BLaER1 (cell line): ENCODE data around the gene EIF4EBP2.

ENCODE experiments used
- H3K27ac ChIP-seq: shearing (Covaris generic); formaldehyde crosslinking; 2 replicates; pipeline ENCODE4 v1.8.1; 2022
- H3K27me3 ChIP-seq: shearing (Covaris generic); formaldehyde crosslinking; 2 replicates; pipeline ENCODE4 v1.8.1; 2022
- H3K36me3 ChIP-seq: shearing (Covaris generic); formaldehyde crosslinking; 2 replicates; pipeline ENCODE4 v1.8.1; 2022
- H3K4me1 ChIP-seq: shearing (Covaris generic); formaldehyde crosslinking; 2 replicates; pipeline ENCODE4 v1.8.1; 2022
- H3K4me2 ChIP-seq: shearing (Covaris generic); formaldehyde crosslinking; 2 replicates; pipeline ENCODE4 v1.8.1; 2022
- H3K4me3 ChIP-seq: shearing (Covaris generic); formaldehyde crosslinking; 2 replicates; pipeline ENCODE4 v1.8.1; 2022
- H3K9ac ChIP-seq: shearing (Covaris generic); formaldehyde crosslinking; 2 replicates; pipeline ENCODE4 v1.8.1; 2022
- H3K9me3 ChIP-seq: shearing (Covaris generic); formaldehyde crosslinking; 2 replicates; pipeline ENCODE4 v1.8.1; 2022
- H4K20me1 ChIP-seq: shearing (Covaris generic); formaldehyde crosslinking; 2 replicates; pipeline ENCODE4 v1.8.1; 2022
- Cebpa-rat ChIP-seq: shearing (Covaris generic); IDR thresholded peaks from 2 replicates; pipeline ENCODE4 v1.8.1; 2022

EIF4EBP2 gene

GRCh38 chr10:70456164-70456563, 52.2 kb downstream of the EIF4EBP2 start:
- Histone ChIP-seq H4K20me1 (no peaks in the 10 kb centered on the region), H3K9ac (no peak overlapping the region), H3K36me3 (no peaks in the 10 kb centered on the region), H3K9me3 (no peaks in the 10 kb centered on the region), H3K4me2 (peak overlapping the region; percentile 86), H3K27me3 (peaks cover 13% of the 10 kb centered on the region), H3K27ac (peak overlapping the region; percentile 73), H3K4me3 (no peak overlapping the region), H3K4me1 (peaks cover 53% of the 10 kb centered on the region)
- TF ChIP-seq Cebpa-rat: no peak

- 0 out of 2 replicates have a peak overlapping the region, but pooled peaks have one; percentile 42 for H3K4me3 ChIP-seq
- H3K36me3 ChIP-seq: no peaks in the 10 kb centered on the region
- H3K4me1 ChIP-seq: peaks cover 63% of the 10 kb centered on the region
- H3K9ac ChIP-seq: no peak overlapping the region
- no peaks in the 10 kb centered on the region for H3K9me3 ChIP-seq
- H3K4me2 ChIP-seq: peak overlapping the region; percentile 86
- TF ChIP-seq Cebpa-rat: no peak
- no peak overlapping the region for H3K27ac ChIP-seq
- no peaks in the 10 kb centered on the region for H4K20me1 ChIP-seq
- H3K27me3 ChIP-seq: peaks cover 13% of the 10 kb centered on the region
Measured at GRCh38 chr10:70457759-70458305, 53.9 kb downstream of the EIF4EBP2 start.

DNA sequence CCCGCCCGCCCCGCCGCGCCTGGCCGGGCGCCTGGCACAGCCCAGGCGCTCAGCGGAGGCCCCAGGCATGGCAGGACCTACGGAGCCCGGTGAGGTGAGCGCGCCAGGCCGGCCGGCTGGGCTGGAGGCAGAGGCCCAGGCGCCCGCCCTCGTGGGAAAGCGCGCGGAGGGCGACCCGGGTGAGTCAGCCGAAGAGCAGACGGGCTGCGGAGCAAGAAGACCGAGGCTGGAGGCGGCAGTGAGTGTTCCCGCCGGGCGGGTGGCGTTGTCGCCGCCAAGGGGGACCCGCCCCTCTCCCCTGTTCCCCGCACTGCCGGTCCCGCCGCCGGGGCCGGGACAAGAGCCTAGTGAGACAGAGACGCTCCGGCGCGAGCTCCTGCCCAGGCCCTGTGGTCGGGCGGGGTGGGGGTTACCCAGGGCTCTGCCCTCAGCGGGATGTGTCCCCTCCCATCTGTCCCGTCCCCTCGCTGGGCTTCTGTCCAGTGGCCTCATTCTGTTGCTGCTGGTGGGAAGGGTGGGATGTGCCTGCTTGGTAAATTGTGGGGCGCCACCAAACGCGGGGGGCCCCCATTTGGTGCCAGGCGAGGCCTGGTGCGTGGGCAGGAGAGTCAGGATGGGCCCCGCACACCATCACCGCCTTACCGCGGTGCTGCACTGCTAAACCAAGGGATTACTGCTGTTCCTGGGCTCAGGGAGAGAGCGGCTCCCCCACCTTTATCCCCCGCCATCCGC, 54.5 kb downstream of the EIF4EBP2 start:
- TF ChIP-seq Cebpa-rat: no peak
- peaks cover 13% of the 10 kb centered on the region for H3K27me3 ChIP-seq
- no peaks in the 10 kb centered on the region for H3K9me3 ChIP-seq
- peaks cover 68% of the 10 kb centered on the region for H3K4me1 ChIP-seq
- no peaks in the 10 kb centered on the region for H3K36me3 ChIP-seq
- peak overlapping the region; percentile 86 for H3K4me2 ChIP-seq
- H3K4me3 ChIP-seq: peak overlapping the region; percentile 42; the same call in 1 of the 2 replicates
- no peaks in the 10 kb centered on the region for H4K20me1 ChIP-seq
- H3K27ac ChIP-seq: peak overlapping the region; percentile 37; the same call in 1 of the 2 replicates
- peak overlapping the region; percentile 54; the same call in 1 of the 2 replicates for H3K9ac ChIP-seq

GRCh38 chr10:70459061-70459773, 55.3 kb downstream of the EIF4EBP2 start:
- Histone ChIP-seq H3K4me1 (peaks cover 66% of the 10 kb centered on the region), H3K27ac (no peak overlapping the region), H3K36me3 (no peaks in the 10 kb centered on the region), H3K27me3 (peaks cover 13% of the 10 kb centered on the region), H3K9me3 (no peaks in the 10 kb centered on the region), H3K4me2 (peak overlapping the region; percentile 86), H3K9ac (no peak overlapping the region), H3K4me3 (no peak overlapping the region), H4K20me1 (no peaks in the 10 kb centered on the region)
- no peak for TF ChIP-seq Cebpa-rat

DNA sequence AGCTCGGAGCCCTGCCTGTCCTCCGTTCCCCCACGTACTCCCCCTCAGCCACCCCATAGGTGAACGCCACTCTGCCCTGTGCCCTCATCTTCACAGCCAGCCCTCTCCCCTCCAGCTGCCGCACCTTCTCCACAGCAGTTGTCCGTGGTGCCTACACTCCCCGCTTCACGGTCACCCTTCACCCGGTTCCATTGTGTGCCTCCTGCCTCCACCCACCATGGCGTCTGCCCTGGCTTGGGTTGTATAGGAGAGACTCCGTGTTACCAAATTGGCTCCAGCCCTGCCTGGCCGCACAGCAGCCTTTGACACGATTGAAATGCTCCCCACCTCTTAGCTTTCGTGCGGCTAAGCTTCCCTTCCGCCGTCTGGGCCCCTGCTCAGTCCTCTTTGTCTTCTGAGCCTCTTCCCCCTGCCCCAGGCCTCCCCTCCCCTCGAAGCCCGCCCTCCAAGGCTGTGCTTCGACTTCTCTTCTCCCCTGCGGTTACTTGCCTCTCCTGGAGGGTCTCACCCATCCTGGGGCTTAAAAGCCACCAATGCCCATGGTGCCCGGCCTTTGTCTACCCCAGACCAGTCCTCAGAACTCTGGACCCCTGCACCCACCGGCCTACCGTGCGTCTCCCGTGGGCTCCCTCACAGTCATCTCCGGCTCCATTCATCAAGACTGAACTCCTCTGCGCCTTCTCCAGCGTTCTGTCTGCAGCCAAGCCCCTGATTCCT, 56.0 kb downstream of the EIF4EBP2 start:
- no peak overlapping the region for H3K9ac ChIP-seq
- no peak overlapping the region; the same call in 1 of the 2 replicates for H3K27ac ChIP-seq
- peaks cover 59% of the 10 kb centered on the region for H3K4me1 ChIP-seq
- no peaks in the 10 kb centered on the region for H3K36me3 ChIP-seq
- H3K27me3 ChIP-seq: peaks cover 13% of the 10 kb centered on the region
- no peak overlapping the region for H3K4me3 ChIP-seq
- no peaks in the 10 kb centered on the region for H4K20me1 ChIP-seq
- no peaks in the 10 kb centered on the region for H3K9me3 ChIP-seq
- no peak for TF ChIP-seq Cebpa-rat
- H3K4me2 ChIP-seq: peak overlapping the region; percentile 26; the same call in 1 of the 2 replicates

DNA sequence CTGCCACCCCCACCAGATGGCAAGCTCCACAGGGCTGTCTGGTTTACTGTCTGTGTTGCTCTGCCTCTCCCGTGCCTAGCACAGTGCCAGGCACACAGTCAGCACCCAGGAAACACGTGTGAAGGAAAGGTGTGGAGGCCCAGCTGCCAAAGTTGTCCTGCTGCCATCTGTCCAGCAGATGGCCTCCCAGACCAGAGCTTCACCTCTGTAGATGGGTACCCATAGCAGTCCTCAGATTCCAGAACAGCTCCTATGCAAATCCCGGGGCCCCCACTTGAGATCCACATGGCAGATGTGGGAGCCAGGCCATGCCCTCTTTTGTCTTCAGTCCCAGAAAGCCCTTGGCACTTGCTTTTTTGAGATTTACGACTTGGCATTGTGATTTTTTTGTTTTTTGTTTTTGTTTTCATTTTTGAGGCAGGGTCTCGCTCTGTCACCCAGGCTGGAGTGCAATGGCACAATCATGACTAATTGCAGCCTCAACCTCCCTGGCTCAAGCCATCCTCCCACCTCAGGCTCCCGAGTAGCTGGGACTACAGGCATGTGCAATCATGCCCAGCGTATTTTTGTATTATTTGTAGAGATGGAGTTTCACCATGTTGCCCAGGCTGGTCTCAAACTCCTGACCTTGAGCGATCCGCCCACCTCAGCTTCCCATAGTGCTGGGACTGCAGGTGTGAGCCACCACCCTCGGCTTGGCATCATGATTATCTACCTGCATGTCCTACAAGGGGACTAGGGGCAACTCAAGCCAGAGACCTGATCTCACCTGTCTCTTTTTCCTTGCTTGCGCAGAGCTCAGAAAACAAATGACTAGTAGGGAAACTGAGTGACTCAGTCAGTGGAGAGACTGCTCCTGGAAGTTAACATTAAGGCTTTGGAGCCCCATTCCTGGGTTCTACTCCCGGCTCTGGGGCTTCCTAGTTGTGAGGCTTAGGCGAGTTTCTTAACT, 57.7 kb downstream of the EIF4EBP2 start:
- Histone ChIP-seq H3K4me3 (no peak overlapping the region), H3K4me2 (no peak overlapping the region), H3K27me3 (peaks cover 13% of the 10 kb centered on the region), H3K9me3 (no peaks in the 10 kb centered on the region), H3K9ac (no peak overlapping the region), H3K4me1 (peaks cover 53% of the 10 kb centered on the region), H4K20me1 (no peaks in the 10 kb centered on the region), H3K36me3 (no peaks in the 10 kb centered on the region), H3K27ac (no peak overlapping the region)
- no peak for TF ChIP-seq Cebpa-rat

DNA sequence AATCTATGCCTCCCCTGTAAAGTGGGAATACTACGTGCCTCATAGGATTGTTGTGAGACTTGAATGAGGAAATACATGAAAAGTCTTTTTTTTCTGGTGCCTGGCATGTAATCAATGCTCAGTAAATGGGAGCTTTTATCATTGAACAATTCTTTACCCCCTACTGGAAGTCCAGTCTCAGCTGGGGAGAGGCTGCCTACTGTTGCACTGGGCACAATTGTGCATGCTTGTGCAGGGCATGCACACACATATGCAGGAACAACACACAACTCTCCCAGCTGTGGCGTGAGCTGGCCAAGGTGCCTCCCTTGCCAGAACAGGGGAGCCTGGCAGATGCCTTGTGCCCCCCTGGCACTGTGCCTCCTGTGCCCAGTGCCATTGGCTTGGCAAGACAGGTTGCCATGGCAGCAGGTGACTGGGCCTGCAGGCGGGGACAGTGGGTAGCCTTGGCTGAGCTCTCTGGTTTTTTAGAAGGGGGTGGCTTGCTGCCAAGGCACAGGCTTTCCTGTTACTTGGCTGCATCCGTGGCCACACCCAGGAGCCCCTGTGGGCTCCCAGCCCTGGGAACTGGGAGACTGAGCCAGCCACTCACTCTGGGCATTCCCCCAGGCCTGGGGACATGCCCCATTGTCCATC, 58.5 kb downstream of the EIF4EBP2 start:
- no peak overlapping the region for H3K27ac ChIP-seq
- peak overlapping the region; percentile 54 for H3K4me2 ChIP-seq
- no peak overlapping the region for H3K9ac ChIP-seq
- H3K36me3 ChIP-seq: no peaks in the 10 kb centered on the region
- H3K27me3 ChIP-seq: peaks cover 13% of the 10 kb centered on the region
- H3K4me3 ChIP-seq: no peak overlapping the region
- TF ChIP-seq Cebpa-rat: no peak
- no peaks in the 10 kb centered on the region for H3K9me3 ChIP-seq
- H4K20me1 ChIP-seq: no peaks in the 10 kb centered on the region
- peaks cover 49% of the 10 kb centered on the region for H3K4me1 ChIP-seq

- TF ChIP-seq Cebpa-rat: no peak
- no peaks in the 10 kb centered on the region for H3K27me3 ChIP-seq
- no peak overlapping the region for H3K27ac ChIP-seq
- H4K20me1 ChIP-seq: no peaks in the 10 kb centered on the region
- H3K36me3 ChIP-seq: no peaks in the 10 kb centered on the region
- peaks cover 56% of the 10 kb centered on the region for H3K4me1 ChIP-seq
- no peak overlapping the region for H3K4me3 ChIP-seq
- H3K9ac ChIP-seq: no peak overlapping the region
- H3K4me2 ChIP-seq: no peak overlapping the region
- no peaks in the 10 kb centered on the region for H3K9me3 ChIP-seq
Measured at GRCh38 chr10:70465278-70465677, 61.3 kb downstream of the EIF4EBP2 start.
